Sciatic nerve (tissue), 2 donors: Measurements from ENCODE around the gene CNGA3. TPM values are rescaled to one million over a fixed set of nuclear protein-coding genes. Genes with fewer than 3 reads are reported as not detected.

ENCODE experiments used
- ATAC-seq: fragments of 200-7000 bp; cut with Tn5 transposase; one replicate; pipeline ENCODE4 v1.9.1; 2020; ENCODE audit warnings: mild to moderate bottlenecking, moderate library complexity
- DNase-seq: peaks from one replicate; pipeline ENCODE4 v3.0.0-alpha.2; 2020; ENCODE audit warnings: low spot score
- intact Hi-C: fragments of 100-400 bp; cut with DNase I; formaldehyde crosslinking; loops from one replicate; pipeline ENCODE4 v1.14.2; 2022
- total RNA-seq: library from RNA; stranded (reverse); fragmentation: NEBNext Ultra II Directional; extraction: Animal tissue kit (Norgen Biotek cat#: 25700); gene quantifications from one replicate; pipeline ENCODE4 v1.2.1, GENCODE V29; 2021
- donor health status: DM: no; HTN: no; CAD: no.
- donor health status: DM: no; HTN: no; CAD: no.

CNGA3 gene
- total RNA-seq, 1 donor from 2014 or later, result not detected

- no peak for ATAC-seq
- DNase-seq, result no peak
Observed at GRCh38 chr2:98372579-98372978, 26.3 kb downstream of the CNGA3 start.

GRCh38 chr2:98374286-98374685 is 28.0 kb downstream of the CNGA3 start:
- ATAC-seq, result no peak
- no peak for DNase-seq
- intact Hi-C loops, result no loop called here

More at GRCh38 chr2:98372579-98372978, 26.3 kb downstream of the CNGA3 start:
- intact Hi-C loops, result no loop called here

GRCh38 chr2:98374958-98375570 is 28.8 kb downstream of the CNGA3 start:
- intact Hi-C loops, result no loop called here

GRCh38 chr2:98376301-98376910 is 30.1 kb downstream of the CNGA3 start:
- intact Hi-C loops, result no loop called here
- no peak for DNase-seq
- no peak for ATAC-seq

More at GRCh38 chr2:98374958-98375570, 28.8 kb downstream of the CNGA3 start:
- no peak for DNase-seq
- no peak for ATAC-seq

GRCh38 chr2:98376996-98377395 is 30.7 kb downstream of the CNGA3 start:
- DNase-seq (no peak), ATAC-seq (no peak)
- intact Hi-C loops, result no loop called here

GRCh38 chr2:98377544-98377943 is 31.3 kb downstream of the CNGA3 start:
- ATAC-seq (no peak), DNase-seq (no peak)
- intact Hi-C loops, result no loop called here

GRCh38 chr2:98378196-98378595 is 31.9 kb downstream of the CNGA3 start:
- intact Hi-C loops, result no loop called here
- DNase-seq (no peak), ATAC-seq (no peak)

GRCh38 chr2:98378901-98379300 is 32.6 kb downstream of the CNGA3 start:
- ATAC-seq (peak; percentile 62), DNase-seq (no peak)
- intact Hi-C loops, result no loop called here

GRCh38 chr2:98379311-98380202 is 33.3 kb downstream of the CNGA3 start:
- DNase-seq (no peak), ATAC-seq (peak; percentile 20)
- intact Hi-C loops, result loop anchor here (5.0 kb wide), 1 partner anchor 572 kb away; no protein-coding TSS in a partner anchor

GRCh38 chr2:98380203-98380535 is 33.9 kb downstream of the CNGA3 start:
- intact Hi-C loops, result loop anchor here (5.0 kb wide), 1 partner anchor 573 kb away; no protein-coding TSS in a partner anchor
- no peak for DNase-seq
- no peak for ATAC-seq

GRCh38 chr2:98381494-98381893 is 35.2 kb downstream of the CNGA3 start:
- ATAC-seq, result no peak

GRCh38 chr2:98382086-98382485 is 35.8 kb downstream of the CNGA3 start:
- ATAC-seq (no peak), DNase-seq (no peak)
- intact Hi-C loops, result loop anchor here (5.0 kb wide), 1 partner anchor 575 kb away; no protein-coding TSS in a partner anchor

More at GRCh38 chr2:98381494-98381893, 35.2 kb downstream of the CNGA3 start:
- intact Hi-C loops, result loop anchor here (5.0 kb wide), 1 partner anchor 574 kb away; no protein-coding TSS in a partner anchor
- DNase-seq, result no peak

- DNase-seq (no peak), ATAC-seq (no peak)
- intact Hi-C loops, result loop anchor here (5.0 kb wide), 1 partner anchor 575 kb away; no protein-coding TSS in a partner anchor
Observed at GRCh38 chr2:98382739-98383138, 36.5 kb downstream of the CNGA3 start.

GRCh38 chr2:98383166-98383565 is 36.9 kb downstream of the CNGA3 start:
- ATAC-seq, result no peak
- intact Hi-C loops, result loop anchor here (5.0 kb wide), 1 partner anchor 576 kb away; no protein-coding TSS in a partner anchor
- DNase-seq, result no peak

GRCh38 chr2:98385050-98385699 is 38.9 kb downstream of the CNGA3 start:
- intact Hi-C loops, result no loop called here
- ATAC-seq, result peak; percentile 81
- peak; percentile 85 for DNase-seq

- intact Hi-C loops, result no loop called here
- DNase-seq, result no peak
- ATAC-seq, result no peak
Observed at GRCh38 chr2:98387478-98387877, 41.2 kb downstream of the CNGA3 start.

- DNase-seq (no peak), ATAC-seq (no peak)
- intact Hi-C loops, result no loop called here
Observed at GRCh38 chr2:98388081-98388480, 41.8 kb downstream of the CNGA3 start.

- intact Hi-C loops, result no loop called here
- no peak for DNase-seq
- ATAC-seq, result no peak
Observed at GRCh38 chr2:98388601-98389250, 42.5 kb downstream of the CNGA3 start.

- intact Hi-C loops, result no loop called here
- no peak for DNase-seq
- ATAC-seq, result no peak
Observed at GRCh38 chr2:98389251-98389605, 43.0 kb downstream of the CNGA3 start.
